ENCODE results near the gene MYCBPAP. TPM values are rescaled to one million over a fixed set of nuclear protein-coding genes. Genes with fewer than 3 reads are reported as not detected.
A peak's percentile ranks its signal among the peaks of the same experiment; 100 is the strongest.

Gene MYCBPAP
- polyA plus RNA-seq, 1 experiment = 0.17 TPM

DNA sequence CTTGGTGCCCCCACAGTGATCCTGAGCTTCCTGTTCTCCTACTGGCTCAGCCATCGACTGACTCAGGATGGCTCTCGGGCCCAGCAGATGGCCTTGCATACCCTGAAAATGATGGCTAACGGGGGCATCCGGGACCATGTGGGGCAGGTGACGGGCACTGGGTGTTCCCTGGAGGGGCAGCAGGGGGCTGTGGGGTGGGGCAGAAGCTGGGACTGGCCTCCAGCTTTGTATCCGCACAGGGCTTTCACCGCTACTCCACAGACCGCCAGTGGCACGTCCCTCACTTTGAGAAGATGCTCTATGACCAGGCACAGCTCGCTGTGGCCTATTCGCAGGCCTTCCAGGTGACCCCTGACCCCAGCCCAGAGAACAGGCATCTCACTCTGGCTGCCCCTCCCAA is 41.7 kb downstream of the MYCBPAP start:
- TF ChIP-seq, protein P1, sequence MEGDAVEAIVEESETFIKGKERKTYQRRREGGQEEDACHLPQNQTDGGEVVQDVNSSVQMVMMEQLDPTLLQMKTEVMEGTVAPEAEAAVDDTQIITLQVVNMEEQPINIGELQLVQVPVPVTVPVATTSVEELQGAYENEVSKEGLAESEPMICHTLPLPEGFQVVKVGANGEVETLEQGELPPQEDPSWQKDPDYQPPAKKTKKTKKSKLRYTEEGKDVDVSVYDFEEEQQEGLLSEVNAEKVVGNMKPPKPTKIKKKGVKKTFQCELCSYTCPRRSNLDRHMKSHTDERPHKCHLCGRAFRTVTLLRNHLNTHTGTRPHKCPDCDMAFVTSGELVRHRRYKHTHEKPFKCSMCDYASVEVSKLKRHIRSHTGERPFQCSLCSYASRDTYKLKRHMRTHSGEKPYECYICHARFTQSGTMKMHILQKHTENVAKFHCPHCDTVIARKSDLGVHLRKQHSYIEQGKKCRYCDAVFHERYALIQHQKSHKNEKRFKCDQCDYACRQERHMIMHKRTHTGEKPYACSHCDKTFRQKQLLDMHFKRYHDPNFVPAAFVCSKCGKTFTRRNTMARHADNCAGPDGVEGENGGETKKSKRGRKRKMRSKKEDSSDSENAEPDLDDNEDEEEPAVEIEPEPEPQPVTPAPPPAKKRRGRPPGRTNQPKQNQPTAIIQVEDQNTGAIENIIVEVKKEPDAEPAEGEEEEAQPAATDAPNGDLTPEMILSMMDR (IDR thresholded peaks at IDR 0.05; ENCODE audit: low read depth, low read length) = no peak
- POLR2A ChIA-PET = interaction anchor here (1.1 kb wide), 2 partner anchors 8 to 146 kb away, joined by 4 read pairs; no protein-coding TSS in a partner anchor
- H3K27me3 ChIP-seq (ENCODE audit: control insufficient read depth, insufficient read depth, low read length) = no peaks in the 10 kb centered on the region
- CTCF ChIA-PET = interaction anchor here (0.6 to 7.5 kb wide), 29 partner anchors 8 to 302 kb away, joined by 3 to 192 read pairs (median 7); partner anchors contain the start of gene CACNA1G
- DNase-seq (ENCODE audit: low read depth, low spot score) = no peak
- no peak overlapping the region for H3K4me3 ChIP-seq (ENCODE audit: low read depth, low read length)
- H3K27ac ChIP-seq (ENCODE audit: low read depth, low read length) = no peak overlapping the region
- H3K9me3 ChIP-seq (ENCODE audit: control insufficient read depth, insufficient read depth, low read length) = no peaks in the 10 kb centered on the region

DNA sequence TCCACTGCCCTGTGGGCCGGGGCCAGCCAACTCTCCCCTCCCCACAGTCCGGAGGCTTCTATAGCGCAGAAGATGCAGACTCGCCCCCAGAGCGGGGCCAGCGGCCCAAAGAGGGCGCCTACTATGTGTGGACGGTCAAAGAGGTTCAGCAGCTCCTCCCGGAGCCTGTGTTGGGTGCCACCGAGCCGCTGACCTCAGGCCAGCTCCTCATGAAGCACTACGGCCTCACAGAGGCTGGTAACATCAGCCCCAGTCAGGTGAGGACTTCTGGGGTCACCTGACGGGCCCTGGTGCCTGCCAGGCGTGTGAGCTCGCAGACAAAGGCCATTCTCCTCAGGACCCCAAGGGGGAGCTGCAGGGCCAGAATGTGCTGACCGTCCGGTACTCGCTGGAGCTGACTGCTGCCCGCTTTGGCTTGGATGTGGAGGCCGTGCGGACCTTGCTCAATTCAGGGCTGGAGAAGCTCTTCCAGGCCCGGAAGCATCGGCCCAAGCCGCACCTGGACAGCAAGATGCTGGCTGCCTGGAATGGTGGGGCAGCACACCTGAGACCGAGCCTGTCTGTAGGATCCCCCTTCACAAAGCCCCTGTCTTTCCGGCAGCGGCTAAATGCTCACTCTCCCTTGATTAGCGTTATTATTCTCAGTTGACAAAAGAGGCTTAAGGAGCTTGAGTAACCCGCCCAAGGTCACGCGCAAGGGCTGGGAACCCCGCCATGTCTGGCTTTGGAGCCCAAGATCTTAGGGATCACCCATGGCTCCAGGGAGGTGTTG is 42.6 kb downstream of the MYCBPAP start:
- Histone ChIP-seq H3K27ac (ENCODE audit: low read depth, low read length) (no peak overlapping the region), H3K27me3 (ENCODE audit: control insufficient read depth, insufficient read depth, low read length) (no peaks in the 10 kb centered on the region), H3K9me3 (ENCODE audit: control insufficient read depth, insufficient read depth, low read length) (no peaks in the 10 kb centered on the region), H3K4me3 (ENCODE audit: low read depth, low read length) (no peak overlapping the region)
- DNase-seq (ENCODE audit: low read depth, low spot score) = peak; percentile 73
- TF ChIP-seq, protein P1 (IDR thresholded peaks at IDR 0.05; ENCODE audit: low read depth, low read length) = peak; percentile 91
- ChIA-PET CTCF (interaction anchor here (0.6 to 7.5 kb wide), 41 partner anchors 9 to 302 kb away, joined by 3 to 192 read pairs (median 5); partner anchors contain the start of genes CACNA1G and WFIKKN2), POLR2A (interaction anchor here (0.5 to 1.1 kb wide), 10 partner anchors 9 to 316 kb away, joined by 3 to 6 read pairs (median 4); partner anchors contain the start of genes ANKRD40, CACNA1G, LUC7L3 and TOB1)

DNA sequence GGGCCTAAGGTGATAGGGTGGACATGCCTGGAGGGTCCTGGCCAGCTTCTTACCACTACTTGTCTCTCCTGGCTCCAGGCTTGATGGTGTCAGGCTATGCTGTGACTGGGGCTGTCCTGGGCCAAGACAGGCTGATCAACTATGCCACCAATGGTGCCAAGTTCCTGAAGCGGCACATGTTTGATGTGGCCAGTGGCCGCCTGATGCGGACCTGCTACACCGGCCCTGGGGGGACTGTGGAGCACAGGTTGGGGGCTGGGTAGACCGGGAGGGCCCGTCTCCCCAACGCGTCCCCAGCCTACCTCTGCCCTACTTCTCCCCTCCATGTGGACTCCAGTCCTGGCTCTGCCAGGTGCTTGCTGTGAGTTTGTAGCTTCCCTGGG is 43.2 kb downstream of the MYCBPAP start:
- ChIA-PET POLR2A (interaction anchor here (0.5 to 1.1 kb wide), 9 partner anchors 9 to 315 kb away, joined by 3 to 6 read pairs (median 4); partner anchors contain the start of genes ANKRD40, CACNA1G, LUC7L3 and TOB1), CTCF (interaction anchor here (0.6 to 7.5 kb wide), 34 partner anchors 8 to 291 kb away, joined by 3 to 192 read pairs (median 6); partner anchors contain the start of genes CACNA1G and WFIKKN2)
- no peak for DNase-seq (ENCODE audit: low read depth, low spot score)
- TF ChIP-seq, protein P1 (IDR thresholded peaks at IDR 0.05; ENCODE audit: low read depth, low read length) = no peak
- Histone ChIP-seq H3K27ac (ENCODE audit: low read depth, low read length) (no peak overlapping the region), H3K27me3 (ENCODE audit: control insufficient read depth, insufficient read depth, low read length) (no peaks in the 10 kb centered on the region), H3K9me3 (ENCODE audit: control insufficient read depth, insufficient read depth, low read length) (no peaks in the 10 kb centered on the region), H3K4me3 (ENCODE audit: low read depth, low read length) (no peak overlapping the region)

DNA sequence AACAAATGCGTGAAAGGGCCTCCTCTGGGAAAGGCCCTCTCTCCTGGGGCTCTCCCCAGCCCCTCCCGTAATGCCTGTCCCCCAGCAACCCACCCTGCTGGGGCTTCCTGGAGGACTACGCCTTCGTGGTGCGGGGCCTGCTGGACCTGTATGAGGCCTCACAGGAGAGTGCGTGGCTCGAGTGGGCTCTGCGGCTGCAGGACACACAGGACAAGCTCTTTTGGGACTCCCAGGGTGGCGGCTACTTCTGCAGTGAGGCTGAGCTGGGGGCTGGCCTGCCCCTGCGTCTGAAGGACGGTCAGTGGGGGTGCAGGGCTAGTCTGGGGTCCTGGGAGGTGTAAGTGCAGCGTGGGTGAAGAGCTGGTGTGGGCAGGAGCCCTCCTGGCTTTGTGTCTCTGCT is 43.6 kb downstream of the MYCBPAP start:
- H3K9me3 ChIP-seq (ENCODE audit: control insufficient read depth, insufficient read depth, low read length) = no peaks in the 10 kb centered on the region
- DNase-seq (ENCODE audit: low read depth, low spot score) = no peak
- ChIA-PET POLR2A (no interaction called here), CTCF (interaction anchor here (0.6 to 7.5 kb wide), 7 partner anchors 33 to 212 kb away, joined by 3 to 192 read pairs (median 15); no protein-coding TSS in a partner anchor)
- TF ChIP-seq, protein P1 (IDR thresholded peaks at IDR 0.05; ENCODE audit: low read depth, low read length) = no peak
- no peak overlapping the region for H3K27ac ChIP-seq (ENCODE audit: low read depth, low read length)
- H3K27me3 ChIP-seq (ENCODE audit: control insufficient read depth, insufficient read depth, low read length) = no peaks in the 10 kb centered on the region
- no peak overlapping the region for H3K4me3 ChIP-seq (ENCODE audit: low read depth, low read length)

DNA sequence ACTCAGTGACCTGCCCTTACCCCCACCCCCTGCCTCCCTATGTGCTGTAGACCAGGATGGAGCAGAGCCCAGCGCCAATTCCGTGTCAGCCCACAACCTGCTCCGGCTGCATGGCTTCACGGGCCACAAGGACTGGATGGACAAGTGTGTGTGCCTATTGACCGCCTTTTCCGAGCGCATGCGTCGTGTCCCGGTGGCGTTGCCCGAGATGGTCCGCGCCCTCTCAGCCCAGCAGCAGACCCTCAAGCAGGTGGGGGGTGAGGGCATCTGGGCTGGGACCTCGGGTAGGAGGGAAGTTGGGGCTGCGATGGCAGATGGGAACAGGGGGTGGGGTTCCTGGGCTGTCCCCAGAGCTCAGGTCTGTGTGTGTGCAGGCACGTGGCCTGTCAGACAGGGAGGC is 46.0 kb downstream of the MYCBPAP start:
- ChIA-PET CTCF (no interaction called here), POLR2A (no interaction called here)
- no peaks in the 10 kb centered on the region for H3K9me3 ChIP-seq (ENCODE audit: control insufficient read depth, insufficient read depth, low read length)
- H3K4me3 ChIP-seq (ENCODE audit: low read depth, low read length) = no peak overlapping the region
- no peak for DNase-seq (ENCODE audit: low read depth, low spot score)
- H3K27ac ChIP-seq (ENCODE audit: low read depth, low read length) = no peak overlapping the region
- TF ChIP-seq, protein P1 (IDR thresholded peaks at IDR 0.05; ENCODE audit: low read depth, low read length) = no peak
- peaks cover 20% of the 10 kb centered on the region for H3K27me3 ChIP-seq (ENCODE audit: control insufficient read depth, insufficient read depth, low read length)
